Heart left ventricle (tissue), 13 donors: ENCODE results near the gene TTR.

Source experiments
- POLR2A ChIP-seq, 2 donors: fragments of 450-650 bp; IDR thresholded peaks; one replicate each; pipeline ENCODE4 v1.6.1; 2017; ENCODE audit warnings: antibody characterized with exemption in 2 of 2, mild to moderate bottlenecking in 2 of 2, moderate library complexity in 2 of 2
- TF ChIP-seq, protein P1 (sequence below), 12 donors: fragments of 200-600 bp; sonication (generic) in 4 of 12; IDR thresholded peaks; one replicate each; pipeline versions ENCODE4 v1.5.0 to v1.8.0; 2018 to 2022; ENCODE audit warnings: antibody characterized with exemption in 12 of 12, mild to moderate bottlenecking in 5 of 12
- donor health status: ischemic (EF 13 %, LVEDD 7.1; RV severe dilation, severe dysfunction).
- donor health status: DM: no; HTN: yes; CAD: no.
- donor health status: DM: no; HTN: no; CAD: no.
- donor health status: ischemic (EF 25% LVEDD 6.9; RV normal size, moderate dysfunction).
- donor health status: ischemic (EF 25% LVEDD 5.7; RV mildly dilated, moderate dysfunction).
- donor health status: ischemic (EF 35%, LVEDD 5.7; RV mildly dilated, moderate dysfunction).
- donor health status: nonischemic (EF 11% LVEDD 7.7; RV severe dilation, severe dysfunction).
- donor health status: DM: yes; HTN: yes; CAD: no.
- donor health status: PGD.
- donor health status: ischemic (EF 29% LVEDD 5.4; RV normal size, mild dysfunction).
- donor health status: nonischemic (EF 23%, LVEDD 6.1; RV moderate dilation, normal function).

DNA sequence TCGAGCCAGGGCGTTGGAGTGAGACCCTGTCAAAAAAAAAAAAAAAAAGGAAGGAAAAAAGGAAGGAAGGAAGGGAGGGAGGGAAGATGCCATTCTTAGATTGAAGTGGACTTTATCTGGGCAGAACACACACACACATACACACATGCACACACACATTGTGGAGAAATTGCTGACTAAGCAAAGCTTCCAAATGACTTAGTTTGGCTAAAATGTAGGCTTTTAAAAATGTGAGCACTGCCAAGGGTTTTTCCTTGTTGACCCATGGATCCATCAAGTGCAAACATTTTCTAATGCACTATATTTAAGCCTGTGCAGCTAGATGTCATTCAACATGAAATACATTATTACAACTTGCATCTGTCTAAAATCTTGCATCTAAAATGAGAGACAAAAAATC lies 564 bp upstream of the TTR start:
- TF ChIP-seq, protein P1, sequence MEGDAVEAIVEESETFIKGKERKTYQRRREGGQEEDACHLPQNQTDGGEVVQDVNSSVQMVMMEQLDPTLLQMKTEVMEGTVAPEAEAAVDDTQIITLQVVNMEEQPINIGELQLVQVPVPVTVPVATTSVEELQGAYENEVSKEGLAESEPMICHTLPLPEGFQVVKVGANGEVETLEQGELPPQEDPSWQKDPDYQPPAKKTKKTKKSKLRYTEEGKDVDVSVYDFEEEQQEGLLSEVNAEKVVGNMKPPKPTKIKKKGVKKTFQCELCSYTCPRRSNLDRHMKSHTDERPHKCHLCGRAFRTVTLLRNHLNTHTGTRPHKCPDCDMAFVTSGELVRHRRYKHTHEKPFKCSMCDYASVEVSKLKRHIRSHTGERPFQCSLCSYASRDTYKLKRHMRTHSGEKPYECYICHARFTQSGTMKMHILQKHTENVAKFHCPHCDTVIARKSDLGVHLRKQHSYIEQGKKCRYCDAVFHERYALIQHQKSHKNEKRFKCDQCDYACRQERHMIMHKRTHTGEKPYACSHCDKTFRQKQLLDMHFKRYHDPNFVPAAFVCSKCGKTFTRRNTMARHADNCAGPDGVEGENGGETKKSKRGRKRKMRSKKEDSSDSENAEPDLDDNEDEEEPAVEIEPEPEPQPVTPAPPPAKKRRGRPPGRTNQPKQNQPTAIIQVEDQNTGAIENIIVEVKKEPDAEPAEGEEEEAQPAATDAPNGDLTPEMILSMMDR (IDR thresholded peaks at IDR 0.05) = no peak
- TF ChIP-seq POLR2A (IDR thresholded peaks at IDR 0.05) = no peak
